ENCODE measurements around the gene EGFL6. TPM values are rescaled to one million over a fixed set of nuclear protein-coding genes. Genes with fewer than 3 reads are reported as not detected.
A peak's percentile ranks its signal among the peaks of the same experiment; 100 is the strongest.

EGFL6 gene, protein sequence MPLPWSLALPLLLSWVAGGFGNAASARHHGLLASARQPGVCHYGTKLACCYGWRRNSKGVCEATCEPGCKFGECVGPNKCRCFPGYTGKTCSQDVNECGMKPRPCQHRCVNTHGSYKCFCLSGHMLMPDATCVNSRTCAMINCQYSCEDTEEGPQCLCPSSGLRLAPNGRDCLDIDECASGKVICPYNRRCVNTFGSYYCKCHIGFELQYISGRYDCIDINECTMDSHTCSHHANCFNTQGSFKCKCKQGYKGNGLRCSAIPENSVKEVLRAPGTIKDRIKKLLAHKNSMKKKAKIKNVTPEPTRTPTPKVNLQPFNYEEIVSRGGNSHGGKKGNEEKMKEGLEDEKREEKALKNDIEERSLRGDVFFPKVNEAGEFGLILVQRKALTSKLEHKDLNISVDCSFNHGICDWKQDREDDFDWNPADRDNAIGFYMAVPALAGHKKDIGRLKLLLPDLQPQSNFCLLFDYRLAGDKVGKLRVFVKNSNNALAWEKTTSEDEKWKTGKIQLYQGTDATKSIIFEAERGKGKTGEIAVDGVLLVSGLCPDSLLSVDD
- not detected in 2 replicates for total RNA-seq (2014; rRNA removed; shearing (Covaris generic))

DNA sequence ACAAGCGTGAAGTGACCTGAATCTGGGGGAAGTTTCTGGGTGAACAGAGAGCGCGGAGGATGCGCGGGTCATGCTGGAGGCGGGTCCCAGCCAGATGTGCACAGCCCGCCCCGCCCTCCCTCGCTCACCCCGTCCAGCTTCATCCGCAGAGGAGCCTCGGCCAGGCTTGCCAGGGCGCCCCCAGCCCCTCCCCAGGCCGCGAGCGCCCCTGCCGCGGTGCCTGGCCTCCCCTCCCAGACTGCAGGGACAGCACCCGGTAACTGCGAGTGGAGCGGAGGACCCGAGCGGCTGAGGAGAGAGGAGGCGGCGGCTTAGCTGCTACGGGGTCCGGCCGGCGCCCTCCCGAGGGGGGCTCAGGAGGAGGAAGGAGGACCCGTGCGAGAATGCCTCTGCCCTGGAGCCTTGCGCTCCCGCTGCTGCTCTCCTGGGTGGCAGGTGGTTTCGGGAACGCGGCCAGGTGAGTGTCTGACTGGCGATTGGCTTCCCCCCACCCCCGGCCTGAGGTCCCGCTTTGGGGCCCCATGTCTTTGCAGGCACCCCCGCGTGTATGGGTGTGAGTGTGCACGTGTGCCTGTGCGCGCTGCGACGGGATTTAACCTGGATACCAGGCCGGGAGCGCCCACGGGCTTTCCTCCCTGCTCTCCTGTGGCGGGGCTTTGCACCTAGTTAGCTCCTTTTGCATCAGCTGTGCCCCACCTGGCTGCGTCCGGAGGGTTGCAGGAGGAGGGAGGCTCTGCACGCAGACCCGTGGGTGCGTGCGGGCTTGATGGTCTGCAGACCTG lies at the start of gene EGFL6:
Gene EGFL6, plus strand, starts transcription at position 123 of the 782 bp plus-strand sequence. Its CDS starts 261 bp downstream, at position 384.
- no peak for DNase-seq (ENCODE audit: low read depth)

DNA sequence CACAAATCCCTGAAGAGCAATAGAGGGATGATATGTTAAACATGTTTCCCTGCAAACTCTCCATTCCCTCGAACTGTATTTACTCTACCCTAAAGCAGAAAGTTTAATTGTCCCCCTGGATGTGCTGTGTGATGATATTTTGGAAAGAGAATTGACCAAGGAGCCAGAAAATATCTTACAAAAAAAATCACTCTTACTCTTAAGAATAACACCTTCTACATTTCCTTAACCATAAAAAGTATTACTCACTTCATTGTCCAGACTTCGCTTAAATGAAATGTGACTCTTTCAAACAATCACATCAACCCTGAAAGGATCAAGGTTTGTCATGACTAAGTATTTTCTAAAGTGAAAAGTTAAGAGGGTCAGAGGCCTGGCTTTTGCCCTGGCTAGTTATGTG lies 49.0 kb upstream of the EGFL6 start:
- peak; percentile 19 for DNase-seq (ENCODE audit: low read depth)

DNA sequence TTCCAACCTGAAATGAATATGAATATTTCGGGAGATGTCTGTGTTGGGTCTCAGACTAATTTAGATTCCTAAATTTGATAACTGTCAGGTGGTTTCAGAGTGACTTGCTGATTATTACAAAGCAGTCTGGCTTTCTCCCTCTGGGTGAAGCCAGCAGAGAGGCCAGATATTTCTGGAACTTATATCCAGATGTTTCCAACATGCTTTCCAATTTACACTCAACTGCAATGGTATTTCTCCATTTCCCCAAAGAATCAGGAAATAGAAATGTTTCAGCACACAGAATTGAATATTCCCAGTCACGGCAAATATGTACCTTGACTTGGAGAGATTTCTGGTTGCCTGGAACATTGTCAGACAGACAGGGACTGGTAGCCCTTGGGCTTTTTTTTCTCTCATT lies 48.5 kb upstream of the EGFL6 start:
- no peak for DNase-seq (ENCODE audit: low read depth)

DNA sequence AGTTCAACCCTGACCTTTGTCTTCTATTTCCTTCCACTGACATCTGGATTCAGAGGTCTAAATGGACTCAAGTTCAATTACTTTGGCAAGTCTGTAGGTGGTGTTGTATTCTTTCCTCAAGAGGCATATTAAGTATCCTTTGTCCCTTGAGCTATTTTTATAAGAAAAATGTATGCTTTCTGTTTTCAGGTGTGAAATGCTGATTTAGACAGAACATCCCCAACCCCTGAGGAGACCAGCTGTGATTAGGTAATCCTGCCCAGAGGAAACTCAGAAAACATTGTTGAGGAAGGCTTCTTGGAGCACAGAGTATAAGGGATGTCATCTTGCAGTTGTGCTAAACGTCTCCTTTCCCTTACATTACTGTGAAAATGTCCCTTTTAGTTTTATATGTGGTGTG lies 46.6 kb upstream of the EGFL6 start:
- no peak for DNase-seq (ENCODE audit: low read depth)

- peak; percentile 86 for DNase-seq (ENCODE audit: low read depth)
Measured at GRCh38 chrX:13533726-13534125, 35.7 kb upstream of the EGFL6 start.

GRCh38 chrX:13535376-13536165 lies 33.8 kb upstream of the EGFL6 start:
- DNase-seq (ENCODE audit: low read depth) = peak; percentile 8

- DNase-seq (ENCODE audit: low read depth) = no peak
Measured at GRCh38 chrX:13536551-13536950, 32.9 kb upstream of the EGFL6 start.

- DNase-seq (ENCODE audit: low read depth) = no peak
Measured at GRCh38 chrX:13538414-13538813, 31.0 kb upstream of the EGFL6 start.

DNA sequence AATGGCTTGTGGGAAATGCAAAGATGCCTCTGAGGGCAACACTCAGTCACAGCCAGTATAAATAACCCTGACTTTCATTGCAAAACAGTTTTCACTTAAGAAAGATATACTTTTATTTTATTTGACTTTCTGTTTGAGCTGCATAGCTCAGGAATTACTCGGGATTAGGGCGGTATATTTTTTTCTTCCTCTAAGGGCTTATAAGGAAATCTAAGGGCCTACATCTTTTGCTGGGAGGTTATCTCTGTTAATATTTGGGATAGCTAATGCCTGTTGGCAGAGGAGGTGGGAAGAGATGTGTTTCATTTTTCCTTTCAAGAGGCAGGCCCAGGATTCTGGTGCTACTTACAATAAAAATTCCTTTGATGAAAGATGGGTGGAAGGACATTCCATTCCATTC lies 28.8 kb upstream of the EGFL6 start:
- DNase-seq (ENCODE audit: low read depth) = no peak

- no peak for DNase-seq (ENCODE audit: low read depth)
Measured at GRCh38 chrX:13545726-13546125, 23.7 kb upstream of the EGFL6 start.

- no peak for DNase-seq (ENCODE audit: low read depth)
Measured at GRCh38 chrX:13547671-13548070, 21.7 kb upstream of the EGFL6 start.

GRCh38 chrX:13550346-13550745 lies 19.1 kb upstream of the EGFL6 start:
- DNase-seq (ENCODE audit: low read depth) = no peak

DNA sequence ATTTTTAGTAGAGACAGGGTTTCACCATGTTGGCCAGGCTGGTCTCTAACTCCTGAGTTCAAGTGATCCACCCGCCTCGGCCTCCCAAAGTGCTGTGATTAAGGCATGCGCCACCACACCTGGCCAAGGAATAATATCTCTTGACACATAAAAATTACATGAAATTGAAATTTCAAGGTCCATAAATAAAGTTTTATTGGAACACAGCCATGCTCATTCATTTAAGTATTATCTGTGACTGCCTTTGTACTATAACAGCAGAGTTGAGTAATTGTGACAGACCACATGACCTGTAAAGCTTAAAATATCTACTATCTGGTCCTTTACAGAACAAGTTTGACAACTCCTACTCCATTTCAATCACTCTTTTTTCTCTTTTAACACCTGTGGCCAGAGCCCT lies 17.8 kb upstream of the EGFL6 start:
- DNase-seq (ENCODE audit: low read depth) = no peak

DNA sequence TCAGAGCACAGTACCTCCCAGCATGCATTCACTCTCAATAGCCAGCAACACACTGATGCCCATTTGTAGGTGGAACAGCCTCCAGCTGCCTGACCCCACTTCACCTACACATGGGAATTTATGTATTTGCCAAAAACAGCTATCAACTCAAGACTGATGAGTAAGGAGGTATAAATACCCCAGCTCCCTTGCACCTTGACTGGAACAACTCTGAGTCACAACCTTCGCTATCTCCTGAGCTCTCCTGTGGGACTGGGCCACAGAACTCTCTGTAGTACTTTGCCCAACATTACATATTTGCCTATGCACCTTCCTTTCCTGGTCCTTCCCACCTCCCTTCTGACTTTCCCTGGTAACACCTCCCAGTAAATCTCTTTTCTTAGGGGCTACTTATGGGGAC lies 16.5 kb upstream of the EGFL6 start:
- no peak for DNase-seq (ENCODE audit: low read depth)

DNA sequence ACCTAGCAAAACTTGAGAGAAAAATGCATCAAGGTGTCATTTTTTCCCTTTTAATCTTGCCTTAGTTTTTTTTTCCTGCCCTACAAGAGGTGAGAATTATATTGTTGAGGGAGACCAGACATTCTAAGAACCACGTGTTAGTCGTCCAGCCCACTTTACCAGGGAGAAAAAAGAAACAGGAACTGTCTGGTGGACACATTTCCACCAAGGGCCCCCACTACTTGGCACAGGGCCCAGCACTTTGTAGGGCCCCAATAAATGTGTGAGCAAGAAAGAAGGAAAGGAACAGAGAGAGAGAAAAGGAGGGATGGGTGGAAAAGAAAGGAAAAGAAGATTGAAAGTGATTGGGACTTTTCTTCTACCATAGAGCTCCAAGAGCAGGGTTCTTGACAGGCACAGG lies 3.9 kb upstream of the EGFL6 start:
- DNase-seq (ENCODE audit: low read depth) = no peak

GRCh38 chrX:13570261-13570605 lies 832 bp downstream of the EGFL6 start:
- DNase-seq (ENCODE audit: low read depth) = no peak

- no peak for DNase-seq (ENCODE audit: low read depth)
Measured at GRCh38 chrX:13571136-13571535, 1.7 kb downstream of the EGFL6 start.

- no peak for DNase-seq (ENCODE audit: low read depth)
Measured at GRCh38 chrX:13574600-13574999, 5.2 kb downstream of the EGFL6 start.

GRCh38 chrX:13579661-13580060 lies 10.3 kb downstream of the EGFL6 start:
- DNase-seq (ENCODE audit: low read depth) = no peak

DNA sequence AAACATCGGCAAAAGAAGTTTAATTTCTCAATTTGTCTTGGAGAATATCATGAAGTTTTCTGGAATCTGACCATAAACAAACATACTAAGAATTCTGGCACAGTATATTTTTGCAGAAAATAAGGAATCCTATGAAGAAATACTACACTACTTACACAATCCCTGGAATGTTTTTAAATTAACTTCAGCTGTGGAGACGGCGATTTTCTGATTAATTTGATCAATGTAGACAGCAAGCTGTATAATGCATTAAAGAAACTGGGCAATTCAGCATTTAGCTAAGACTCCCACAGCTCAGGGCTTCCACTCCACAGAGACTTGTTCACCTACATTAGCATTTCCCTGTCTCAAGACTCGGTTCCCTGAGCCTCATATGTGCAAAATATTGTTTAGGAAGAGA lies 12.2 kb downstream of the EGFL6 start:
- DNase-seq (ENCODE audit: low read depth) = no peak

DNA sequence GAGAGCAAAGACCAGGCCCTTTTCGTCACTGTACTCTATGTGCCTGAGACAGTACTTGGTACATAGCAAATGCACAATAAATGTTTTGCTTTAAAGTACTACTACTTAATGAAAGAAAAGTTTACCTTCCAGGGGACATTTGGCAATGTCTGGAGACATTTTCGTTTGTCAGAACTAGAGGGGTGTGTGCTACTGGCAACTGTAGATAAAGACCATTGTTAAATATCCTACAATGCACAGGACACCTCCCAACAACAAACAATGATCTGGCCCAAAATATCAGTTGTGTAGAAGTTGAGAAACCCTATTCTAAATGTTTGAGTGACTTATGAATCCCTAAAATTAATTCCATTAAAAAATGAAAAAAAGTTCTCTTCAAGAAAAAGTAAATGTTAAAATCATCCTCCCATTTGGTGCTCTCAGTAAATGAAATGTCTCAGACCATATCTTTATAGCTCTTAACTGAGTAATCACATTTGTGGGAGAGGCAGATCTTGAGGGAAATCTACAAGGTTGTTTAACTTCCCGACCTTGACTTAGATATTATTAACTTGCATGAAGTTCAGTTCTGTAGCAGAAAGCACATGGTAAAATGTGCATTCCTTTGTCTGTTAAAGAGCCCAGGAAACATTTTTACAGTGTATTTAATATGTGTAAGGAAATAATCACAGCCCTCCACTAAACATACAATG lies 18.5 kb downstream of the EGFL6 start:
- DNase-seq (ENCODE audit: low read depth) = no peak

All from M059J (cell line).